ENCODE data around the gene ADAMTSL1. TPM values are rescaled to one million over a fixed set of nuclear protein-coding genes. Genes with fewer than 3 reads are reported as not detected.

Gene ADAMTSL1
- total and polyA plus RNA-seq, 9 of the 15 experiments (the other 6 are each of a cell fraction or from before 2014, with no cell fraction given): 0.01 TPM; not detected in 8

DNA sequence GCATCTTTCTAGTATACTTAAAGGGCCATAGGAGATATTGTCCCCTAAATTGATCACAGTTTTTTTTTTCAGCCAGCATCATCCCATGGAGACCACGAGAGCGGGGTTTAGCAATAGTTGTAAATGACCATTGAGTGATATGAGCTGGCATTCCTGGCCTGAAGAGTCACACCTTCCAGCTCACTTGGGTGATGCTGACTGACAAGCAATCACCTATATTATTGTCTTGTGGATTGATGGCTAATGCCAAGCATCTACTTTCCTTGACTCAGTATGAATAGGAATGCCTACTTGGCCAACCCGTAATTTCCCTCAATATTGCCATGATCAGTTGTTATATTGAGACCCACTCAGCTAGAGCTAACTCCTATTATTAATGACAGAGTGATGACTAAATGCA lies 70.5 kb downstream of the ADAMTSL1 start (continued):
- no peak for TF ChIP-seq CREB3L1 (IDR thresholded peaks at IDR 0.05; ENCODE audit: borderline replicate concordance, low read depth)
- no peak for TF ChIP-seq CEBPB (tag; IDR thresholded peaks at IDR 0.05)
- no peak for TF ChIP-seq ZFP91 (CRISPR knock-in tag; IDR thresholded peaks at IDR 0.05)
- TF ChIP-seq ZNF655 (CRISPR knock-in tag; IDR thresholded peaks at IDR 0.05): no peak
- TF ChIP-seq MCM7 (IDR thresholded peaks at IDR 0.05): no peak

GRCh38 chr9:18545636-18546360 lies 71.8 kb downstream of the ADAMTSL1 start:
- ATAC-seq (no peak), FAIRE-seq (no peak), DNase-seq (ENCODE audit: extremely low read depth in 1 of 4, low spot score in 3 of 4) (no peak)
- in situ Hi-C loops (cut with MboI) (no loop called here), intact Hi-C loops (cut with micrococcal nuclease) (no loop called here)
- TF ChIP-seq ZNF695 (CRISPR knock-in tag; IDR thresholded peaks at IDR 0.05) (no peak), MXI1 (IDR thresholded peaks at IDR 0.05; ENCODE audit: low read depth, low read length) (no peak), ZC3H4 (CRISPR knock-in tag; IDR thresholded peaks at IDR 0.05; ENCODE audit: borderline replicate concordance) (no peak)
- 0% methylated on average over 3 of the region's 3 CpGs for WGBS (ENCODE audit: insufficient coverage, low coverage, missing lambda C conversion rate)
- Histone ChIP-seq H3K79me2 (ENCODE audit: control insufficient read depth, insufficient read depth, low read length) (no peaks in the 10 kb centered on the region), H3K9me1 (ENCODE audit: control insufficient read depth, insufficient read depth, low read length) (no peaks in the 10 kb centered on the region), H3K27ac (ENCODE audit: extremely low read depth, low read depth, low read length) (no peak overlapping the region), H3K4me1 (replicated peaks in 1 of 2; ENCODE audit: control insufficient read depth in 2 of 2, insufficient read depth in 2 of 2, low read length in 2 of 2) (no peaks in the 10 kb centered on the region), H3K9ac (ENCODE audit: insufficient read depth in 1 of 2, low read depth in 2 of 2, low read length in 2 of 2) (no peak overlapping the region), H3K27me3 (ENCODE audit: control insufficient read depth in 2 of 2, insufficient read depth in 2 of 2, low read length in 2 of 2) (no peaks in the 10 kb centered on the region), H3K4me3 (no peak overlapping the region), H3K9me3 (replicated peaks; ENCODE audit: control insufficient read depth, insufficient read depth, low read depth, low read length) (no peaks in the 10 kb centered on the region), H4K20me1 (replicated peaks; ENCODE audit: control insufficient read depth, insufficient read depth, low read length) (no peaks in the 10 kb centered on the region), H3K36me3 (ENCODE audit: control insufficient read depth, insufficient read depth, low read length) (no peaks in the 10 kb centered on the region), H3K4me2 (ENCODE audit: insufficient read depth, low read length) (no peak overlapping the region), H2AFZ (ENCODE audit: low read depth, low read length) (no peak overlapping the region)
- ChIA-PET CTCF (ENCODE audit: low intra/inter-chr PET ratio) (no interaction called here), POLR2A (no interaction called here)
- no TSS peak for BruUV-seq (replicated peaks)

Measured in K562 (cell line).